ENCODE results near the gene TAGLN3. TPM values are rescaled to one million over a fixed set of nuclear protein-coding genes. Genes with fewer than 3 reads are reported as not detected.
A peak's percentile ranks its signal among the peaks of the same experiment; 100 is the strongest.

The TAGLN3 gene
- total RNA-seq, 1 donor from 2014 or later, result 174 TPM

DNA sequence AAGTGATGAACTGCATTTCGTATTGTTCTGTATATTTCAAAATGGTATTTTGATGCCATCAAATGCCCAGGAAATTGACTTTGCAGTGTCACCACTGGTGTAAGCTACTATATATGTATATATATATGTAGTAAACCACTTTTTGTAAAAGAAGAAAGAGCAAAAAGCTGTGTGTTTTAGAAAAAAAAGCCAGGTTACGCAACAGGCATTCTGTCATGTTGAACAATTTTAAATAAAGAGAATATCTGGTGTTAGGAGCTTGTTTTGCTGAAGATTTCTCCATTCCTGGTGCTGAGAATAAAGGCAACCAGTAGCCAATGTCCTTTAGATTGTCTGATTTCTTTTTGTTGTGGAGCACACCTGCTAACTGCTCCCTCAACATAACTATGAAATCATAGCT is 23.6 kb upstream of the TAGLN3 start:
- no peak for FAIRE-seq

GRCh38 chr3:111976254-111976653 is 22.5 kb upstream of the TAGLN3 start:
- no peak for FAIRE-seq

More for the DNA sequence above, 23.6 kb upstream of the TAGLN3 start:
- DNase-seq (ENCODE audit: low spot score in 2 of 2), result no peak

GRCh38 chr3:111978583-111979433 is 19.9 kb upstream of the TAGLN3 start, which contains the start of gene ABHD10:
Gene ABHD10 (plus strand): TSS chr3:111979026. CDS start chr3:111979062, 36 bp downstream.
- DNase-seq (ENCODE audit: low spot score in 2 of 2) (peak; percentile 63 to 80), FAIRE-seq (no peak)

More at GRCh38 chr3:111976254-111976653, 22.5 kb upstream of the TAGLN3 start:
- no peak for DNase-seq (ENCODE audit: low spot score in 2 of 2)

- DNase-seq (ENCODE audit: low spot score in 2 of 2) (no peak), FAIRE-seq (no peak)
Observed at GRCh38 chr3:111979434-111980038, 19.2 kb upstream of the TAGLN3 start.

DNA sequence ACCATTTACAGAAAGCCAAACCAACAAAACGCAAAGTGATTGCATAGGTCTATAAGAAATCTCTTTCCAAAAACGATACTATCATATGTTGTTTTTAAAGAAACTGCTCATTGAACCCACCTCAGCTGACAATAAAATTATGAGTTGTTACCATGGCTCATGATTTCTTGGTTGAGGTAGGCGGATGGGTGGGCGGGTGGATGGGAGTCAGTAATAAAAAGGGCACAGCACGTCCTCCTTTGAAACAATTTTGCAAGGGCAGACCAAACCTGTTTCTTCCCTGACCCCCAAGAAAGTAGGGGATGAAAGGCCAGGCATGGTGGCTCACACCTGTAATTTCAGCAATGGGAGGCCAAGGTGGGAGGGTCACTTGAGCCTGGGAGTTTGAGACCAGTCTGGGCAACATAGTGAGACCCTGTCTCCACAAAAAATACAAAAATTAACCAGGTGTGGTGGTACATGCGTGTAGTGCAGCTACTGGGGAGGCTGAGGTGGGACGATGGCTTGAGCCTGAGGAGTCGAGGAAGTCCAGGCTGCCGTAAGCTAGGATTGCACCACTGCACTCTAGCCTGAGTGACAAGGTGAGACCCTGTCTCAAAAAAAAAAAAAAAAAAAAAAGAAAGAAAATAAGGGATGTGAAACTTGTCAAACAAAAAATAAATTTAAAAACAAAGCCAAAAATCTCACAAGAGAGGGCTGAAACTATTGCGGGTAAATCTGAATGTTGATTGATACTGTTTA is 17.8 kb upstream of the TAGLN3 start:
- FAIRE-seq, result no peak
- DNase-seq (ENCODE audit: low spot score in 2 of 2), result no peak

DNA sequence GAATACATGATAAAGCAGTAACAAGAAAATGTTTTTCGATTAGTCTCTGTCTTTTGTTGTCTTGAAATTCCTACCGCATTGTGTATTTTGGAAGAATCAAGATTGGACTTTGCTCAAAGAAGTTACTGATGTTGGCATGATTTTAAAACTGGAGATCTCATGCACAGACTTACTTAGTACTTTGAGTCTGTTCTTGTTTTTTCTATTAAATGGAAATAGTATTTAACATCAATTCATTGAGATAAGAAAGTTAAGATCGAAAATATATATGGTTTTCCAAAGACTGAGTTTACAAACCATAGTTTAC is 17.3 kb upstream of the TAGLN3 start:
- DNase-seq (ENCODE audit: low spot score in 2 of 2) (no peak), FAIRE-seq (no peak)

GRCh38 chr3:111984636-111985298 is 14.0 kb upstream of the TAGLN3 start:
- DNase-seq (ENCODE audit: low spot score in 2 of 2) (no peak), FAIRE-seq (no peak)

DNA sequence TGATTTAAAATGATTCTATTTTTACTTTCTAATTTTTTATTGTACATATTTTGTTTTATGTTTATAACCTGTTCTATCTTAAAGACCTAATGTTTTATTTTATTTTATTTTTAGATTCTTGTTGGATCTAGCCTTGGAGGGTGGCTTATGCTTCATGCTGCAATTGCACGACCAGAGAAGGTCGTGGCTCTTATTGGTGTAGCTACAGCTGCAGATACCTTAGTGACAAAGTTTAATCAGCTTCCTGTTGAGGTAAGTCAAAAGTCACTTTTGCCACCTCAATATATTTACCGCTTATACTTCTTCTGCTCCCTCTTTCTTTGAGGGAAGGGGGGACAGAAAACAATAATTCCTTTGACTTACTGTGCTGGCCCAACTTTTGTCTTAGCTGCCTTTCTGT is 11.9 kb upstream of the TAGLN3 start:
- DNase-seq (ENCODE audit: low spot score in 2 of 2), result no peak

GRCh38 chr3:111989061-111989678 is 9.6 kb upstream of the TAGLN3 start:
- DNase-seq (ENCODE audit: low spot score in 2 of 2) (peak in 1 of 2 donors; percentile 21), FAIRE-seq (peak; percentile 82)

More for the DNA sequence above, 11.9 kb upstream of the TAGLN3 start:
- peak; percentile 66 for FAIRE-seq

- no peak for DNase-seq (ENCODE audit: low spot score in 2 of 2)
Observed at GRCh38 chr3:111993038-111993437, 5.7 kb upstream of the TAGLN3 start.

GRCh38 chr3:111999484-112000324 is 982 bp downstream of the TAGLN3 start:
- no peak for FAIRE-seq
- DNase-seq (ENCODE audit: low spot score in 2 of 2), result no peak

More at GRCh38 chr3:111993038-111993437, 5.7 kb upstream of the TAGLN3 start:
- FAIRE-seq, result no peak

GRCh38 chr3:112000367-112000771 is 1.6 kb downstream of the TAGLN3 start:
- FAIRE-seq, result no peak
- no peak for DNase-seq (ENCODE audit: low spot score in 2 of 2)

DNA sequence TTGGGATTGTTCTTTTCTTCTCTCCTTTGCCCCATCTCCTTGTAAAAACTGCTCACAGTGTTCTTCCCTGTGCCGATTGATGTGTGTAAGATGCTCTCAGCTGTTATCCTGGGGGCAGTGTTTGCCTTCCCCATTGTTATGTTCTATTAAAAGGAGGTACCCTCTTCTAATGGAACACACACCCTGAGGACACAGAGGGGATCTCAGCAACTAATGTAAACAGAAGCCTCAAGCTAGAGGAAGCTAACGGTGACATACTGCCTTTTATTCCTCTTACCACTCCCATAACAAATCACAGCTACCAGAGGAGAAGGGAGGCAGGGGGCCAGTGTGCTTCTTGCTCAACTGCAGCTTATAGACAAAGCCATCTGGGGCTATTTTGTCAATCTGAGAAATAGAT is 2.2 kb downstream of the TAGLN3 start:
- FAIRE-seq (no peak), DNase-seq (ENCODE audit: low spot score in 2 of 2) (no peak)

GRCh38 chr3:112001526-112001925 is 2.8 kb downstream of the TAGLN3 start:
- no peak for FAIRE-seq

DNA sequence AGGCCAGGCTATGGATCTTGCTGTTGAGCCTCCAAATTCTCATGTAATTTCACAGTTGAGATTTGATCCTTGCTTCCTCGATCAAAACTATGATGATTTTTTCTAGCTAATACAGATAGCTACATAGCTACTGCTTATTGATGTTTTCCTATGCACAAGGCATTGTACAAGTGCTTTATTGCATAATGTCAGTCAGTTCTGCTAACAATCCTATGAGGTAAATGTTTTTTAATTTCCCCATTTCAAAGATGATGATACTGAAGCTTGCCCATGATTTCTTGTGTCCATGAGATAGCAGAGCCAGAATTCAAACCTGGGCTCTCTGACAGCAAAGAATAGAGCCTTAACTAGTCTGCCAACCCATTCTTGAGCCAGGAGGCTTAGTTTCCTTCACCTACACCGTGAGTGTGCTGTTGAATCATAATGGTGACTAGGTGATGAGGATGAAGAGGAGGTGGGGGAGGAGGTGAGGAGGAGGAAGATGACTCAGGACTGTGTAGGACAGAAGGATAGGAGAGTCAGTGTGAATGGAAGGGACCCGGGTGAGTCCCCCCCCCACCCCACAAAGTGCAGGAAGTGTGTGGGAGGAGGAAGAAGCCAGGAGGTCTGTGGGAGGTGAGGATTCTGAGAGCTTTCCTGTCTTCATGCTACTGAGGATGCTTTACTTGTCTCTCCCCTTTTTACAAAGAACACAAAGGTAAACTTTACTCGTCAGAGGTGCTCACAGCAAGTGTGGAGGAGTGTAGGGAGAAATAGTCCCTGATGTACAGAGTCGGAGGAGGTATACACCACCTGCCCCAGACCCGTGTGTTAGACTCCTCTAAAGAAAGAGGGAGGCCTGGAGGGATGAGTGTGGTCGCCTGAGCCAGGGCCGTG is 3.6 kb downstream of the TAGLN3 start:
- FAIRE-seq, result no peak
- no peak for DNase-seq (ENCODE audit: low spot score in 2 of 2)

More at GRCh38 chr3:112001526-112001925, 2.8 kb downstream of the TAGLN3 start:
- DNase-seq (ENCODE audit: low spot score in 2 of 2), result no peak

- no peak for DNase-seq (ENCODE audit: low spot score in 2 of 2)
- FAIRE-seq, result no peak
Observed at GRCh38 chr3:112003321-112004080, 4.8 kb downstream of the TAGLN3 start.

GRCh38 chr3:112004187-112004586 is 5.5 kb downstream of the TAGLN3 start:
- DNase-seq (ENCODE audit: low spot score in 2 of 2) (no peak), FAIRE-seq (no peak)

Data from frontal cortex (tissue), 4 donors.